GM23248 (cell line): ENCODE data around the gene VPS51.

Experiments
- EZH2 ChIP-seq: fragments of 200-600 bp; sonication (generic); IDR thresholded peaks from 2 replicates; pipeline ENCODE4 v1.6.1; 2018; ENCODE audit warnings: antibody characterized with exemption, mild to moderate bottlenecking; ENCODE audit not compliant: insufficient read depth, poor library complexity, severe bottlenecking
- EZH2phosphoT487 ChIP-seq: fragments of 200-600 bp; sonication (generic); IDR thresholded peaks from 2 replicates; pipeline ENCODE4 v1.6.1; 2018; ENCODE audit warnings: antibody characterized with exemption, moderate library complexity, mild to moderate bottlenecking, low read depth; ENCODE audit not compliant: insufficient read depth

GRCh38 chr11:65130631-65131416, 34.8 kb downstream of the VPS51 start:
- TF ChIP-seq EZH2 = no peak
- TF ChIP-seq EZH2phosphoT487 = no peak
